ENCODE results near the gene PTOV1.
A peak's percentile ranks its signal among the peaks of the same experiment; 100 is the strongest.

PTOV1 gene

DNA sequence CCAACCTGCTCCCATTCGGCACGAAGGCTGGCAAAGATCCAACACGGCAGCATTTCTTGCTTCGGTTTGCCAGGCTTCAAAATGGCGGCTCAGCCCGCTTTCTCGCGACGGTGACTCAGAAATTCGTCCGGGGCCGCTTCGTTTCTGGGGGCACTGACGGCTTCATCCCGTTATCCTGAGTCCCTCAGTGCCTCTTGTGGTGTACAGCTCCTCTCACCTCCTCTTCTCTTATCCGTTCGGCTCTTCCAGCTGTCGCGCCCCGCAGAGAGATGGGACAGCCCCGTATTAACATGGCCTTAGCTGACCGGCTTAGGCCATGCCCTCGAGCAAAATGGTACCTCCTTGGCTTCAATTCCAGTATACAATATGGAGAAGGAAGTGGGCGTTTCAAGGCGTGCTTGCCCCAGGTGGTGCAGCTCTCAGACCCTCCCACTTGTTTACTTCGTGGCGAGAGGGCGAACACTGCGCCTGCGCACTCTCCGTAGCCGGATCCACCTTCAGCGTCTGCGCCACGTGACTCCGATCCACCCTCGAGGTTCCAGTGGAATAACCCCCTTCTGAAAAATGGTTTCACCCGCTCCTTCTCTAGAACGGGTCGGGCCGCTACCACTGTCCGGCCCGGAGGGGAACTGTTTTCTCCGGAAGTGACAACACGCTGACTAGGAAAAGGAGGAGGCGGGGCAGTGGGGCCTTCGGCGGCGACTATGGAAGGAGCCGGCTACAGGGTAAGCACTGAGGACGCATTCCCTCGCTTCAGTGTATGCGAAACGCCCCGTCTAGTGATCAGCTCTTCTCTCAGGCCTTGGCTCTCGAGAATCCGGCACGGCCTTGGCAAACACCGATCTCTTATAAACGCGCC lies 26.3 kb downstream of the PTOV1 start, which contains the start of the genes AKT1S1 and TBC1D17:
Gene AKT1S1, minus strand, starts transcription at position 336 of the 859 bp plus-strand sequence. CDS start 4,060 bp downstream, outside the sequence.
Gene TBC1D17, plus strand, starts transcription at position 683 of the 859 bp plus-strand sequence. Its CDS starts 22 bp downstream, at position 705.
- Histone ChIP-seq H3K4me1 (ENCODE audit: insufficient read depth, low read length, severe bottlenecking) (peaks cover 30% of the 10 kb centered on the region), H3K4me3 (ENCODE audit: low read depth, low read length, poor library complexity, severe bottlenecking) (peak within 1 kb of the TSS; percentile 93), H3K27ac (ENCODE audit: low read depth, low read length, poor library complexity, severe bottlenecking) (peak within 1 kb of the TSS; percentile 93), H3K4me2 (ENCODE audit: low read length) (peak within 1 kb of the TSS; percentile 96), H3K9ac (ENCODE audit: low read length) (peak within 1 kb of the TSS; percentile 98), H4K20me1 (ENCODE audit: insufficient read depth, low read length) (no peaks in the 10 kb centered on the region), H3K9me2 (ENCODE audit: low read depth, low read length) (no peaks in the 10 kb centered on the region), H3K36me3 (ENCODE audit: insufficient read depth, low read length) (peaks cover 30% of the 10 kb centered on the region), H3F3A (ENCODE audit: insufficient read depth, low read length) (no peaks in the 10 kb centered on the region), H3K79me2 (ENCODE audit: insufficient read depth, low read length) (peaks cover 8% of the 10 kb centered on the region), H3K27me3 (ENCODE audit: insufficient read depth, low read length) (no peaks in the 10 kb centered on the region), H3K9me3 (ENCODE audit: low read length) (no peaks in the 10 kb centered on the region), H2AFZ (ENCODE audit: low read length) (peak within 1 kb of the TSS; percentile 70)
- TF ChIP-seq, protein P1, sequence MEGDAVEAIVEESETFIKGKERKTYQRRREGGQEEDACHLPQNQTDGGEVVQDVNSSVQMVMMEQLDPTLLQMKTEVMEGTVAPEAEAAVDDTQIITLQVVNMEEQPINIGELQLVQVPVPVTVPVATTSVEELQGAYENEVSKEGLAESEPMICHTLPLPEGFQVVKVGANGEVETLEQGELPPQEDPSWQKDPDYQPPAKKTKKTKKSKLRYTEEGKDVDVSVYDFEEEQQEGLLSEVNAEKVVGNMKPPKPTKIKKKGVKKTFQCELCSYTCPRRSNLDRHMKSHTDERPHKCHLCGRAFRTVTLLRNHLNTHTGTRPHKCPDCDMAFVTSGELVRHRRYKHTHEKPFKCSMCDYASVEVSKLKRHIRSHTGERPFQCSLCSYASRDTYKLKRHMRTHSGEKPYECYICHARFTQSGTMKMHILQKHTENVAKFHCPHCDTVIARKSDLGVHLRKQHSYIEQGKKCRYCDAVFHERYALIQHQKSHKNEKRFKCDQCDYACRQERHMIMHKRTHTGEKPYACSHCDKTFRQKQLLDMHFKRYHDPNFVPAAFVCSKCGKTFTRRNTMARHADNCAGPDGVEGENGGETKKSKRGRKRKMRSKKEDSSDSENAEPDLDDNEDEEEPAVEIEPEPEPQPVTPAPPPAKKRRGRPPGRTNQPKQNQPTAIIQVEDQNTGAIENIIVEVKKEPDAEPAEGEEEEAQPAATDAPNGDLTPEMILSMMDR (IDR thresholded peaks at IDR 0.05; ENCODE audit: low read length): no peak
- TF ChIP-seq EZH2 (IDR thresholded peaks at IDR 0.05; ENCODE audit: borderline replicate concordance, low read length): no peak

DNA sequence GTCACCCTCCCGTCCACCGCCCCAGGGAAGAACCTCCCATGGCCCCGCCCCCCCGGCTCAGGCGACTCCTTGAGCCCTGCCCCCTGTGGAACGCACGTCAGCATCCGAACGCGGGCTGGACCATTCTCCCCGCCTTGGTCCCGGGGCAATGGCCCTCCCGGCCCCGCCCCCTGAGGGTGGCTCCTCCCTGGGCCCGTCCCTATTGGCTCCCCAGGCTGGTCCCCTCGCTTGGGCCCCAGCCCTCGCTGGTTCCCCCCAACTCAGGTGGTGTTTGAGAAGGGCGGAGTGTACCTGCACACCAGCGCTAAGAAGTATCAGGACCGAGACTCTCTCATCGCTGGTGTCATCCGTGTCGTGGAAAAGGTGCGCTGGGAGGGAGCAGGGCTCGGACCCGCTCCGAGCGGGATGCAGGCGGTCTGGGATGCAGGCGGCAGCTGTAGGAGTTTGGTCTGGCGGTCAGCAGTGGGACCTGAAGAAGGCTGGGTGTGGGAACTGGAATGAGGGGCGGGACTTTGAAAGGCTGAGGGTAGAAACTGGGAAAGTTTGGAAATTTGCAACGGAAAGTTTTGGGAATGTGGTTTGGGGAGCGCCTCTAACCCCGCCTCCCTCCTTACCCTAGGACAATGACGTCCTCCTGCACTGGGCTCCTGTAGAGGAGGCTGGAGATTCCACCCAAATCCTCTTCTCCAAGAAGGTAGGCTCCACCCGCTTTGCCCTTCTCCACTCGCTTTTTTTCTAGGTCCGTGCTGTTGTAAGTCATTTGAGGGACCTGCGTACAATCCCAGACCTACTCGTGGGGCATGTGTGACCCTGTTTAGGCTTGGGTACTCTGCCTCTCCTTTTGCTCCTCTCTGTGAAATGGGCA lies 27.2 kb downstream of the PTOV1 start:
- Histone ChIP-seq H3K4me2 (ENCODE audit: low read length) (peak overlapping the region; percentile 94), H3K36me3 (ENCODE audit: insufficient read depth, low read length) (peaks cover 38% of the 10 kb centered on the region), H3F3A (ENCODE audit: insufficient read depth, low read length) (no peaks in the 10 kb centered on the region), H3K9me3 (ENCODE audit: low read length) (0 out of 2 replicates have a peak, but pooled peaks cover 2% of the 10 kb centered on the region), H4K20me1 (ENCODE audit: insufficient read depth, low read length) (no peaks in the 10 kb centered on the region), H3K79me2 (ENCODE audit: insufficient read depth, low read length) (peaks cover 8% of the 10 kb centered on the region), H3K9me2 (ENCODE audit: low read depth, low read length) (no peaks in the 10 kb centered on the region), H3K4me3 (ENCODE audit: low read depth, low read length, poor library complexity, severe bottlenecking) (peak overlapping the region; percentile 93), H3K4me1 (ENCODE audit: insufficient read depth, low read length, severe bottlenecking) (peaks cover 30% of the 10 kb centered on the region), H3K9ac (ENCODE audit: low read length) (peak overlapping the region; percentile 98), H3K27me3 (ENCODE audit: insufficient read depth, low read length) (no peaks in the 10 kb centered on the region), H2AFZ (ENCODE audit: low read length) (no peak overlapping the region), H3K27ac (ENCODE audit: low read depth, low read length, poor library complexity, severe bottlenecking) (peak overlapping the region; percentile 93)
- no peak for TF ChIP-seq EZH2 (IDR thresholded peaks at IDR 0.05; ENCODE audit: borderline replicate concordance, low read length)

DNA sequence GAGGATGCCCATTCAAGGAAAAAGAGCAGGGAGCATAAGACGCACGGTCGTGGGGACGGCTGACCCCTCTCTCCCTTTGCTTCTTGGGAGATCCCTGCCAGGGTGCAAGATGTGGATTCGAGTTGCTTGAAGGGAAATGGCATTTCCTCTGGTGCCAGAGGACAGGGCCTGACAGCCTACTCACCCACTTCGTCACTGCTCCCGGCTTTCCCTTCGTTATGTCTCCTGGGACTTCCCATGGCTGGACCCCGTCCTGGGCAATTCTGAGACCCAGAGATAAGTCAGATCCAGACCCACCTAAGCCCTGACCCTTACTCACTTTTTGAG lies 27.7 kb downstream of the PTOV1 start:
- Histone ChIP-seq H3K4me1 (ENCODE audit: insufficient read depth, low read length, severe bottlenecking) (peaks cover 30% of the 10 kb centered on the region), H3K79me2 (ENCODE audit: insufficient read depth, low read length) (peaks cover 8% of the 10 kb centered on the region), H3K36me3 (ENCODE audit: insufficient read depth, low read length) (peaks cover 44% of the 10 kb centered on the region), H3K4me3 (ENCODE audit: low read depth, low read length, poor library complexity, severe bottlenecking) (peak overlapping the region; percentile 93), H3K4me2 (ENCODE audit: low read length) (peak overlapping the region; percentile 94), H3K27me3 (ENCODE audit: insufficient read depth, low read length) (no peaks in the 10 kb centered on the region), H3K9me2 (ENCODE audit: low read depth, low read length) (no peaks in the 10 kb centered on the region), H3K9ac (ENCODE audit: low read length) (peak overlapping the region; percentile 98), H3K27ac (ENCODE audit: low read depth, low read length, poor library complexity, severe bottlenecking) (peak overlapping the region; percentile 61), H2AFZ (ENCODE audit: low read length) (no peak overlapping the region), H4K20me1 (ENCODE audit: insufficient read depth, low read length) (no peaks in the 10 kb centered on the region), H3F3A (ENCODE audit: insufficient read depth, low read length) (no peaks in the 10 kb centered on the region), H3K9me3 (ENCODE audit: low read length) (0 out of 2 replicates have a peak, but pooled peaks cover 3% of the 10 kb centered on the region)
- TF ChIP-seq, protein P1 (IDR thresholded peaks at IDR 0.05; ENCODE audit: low read length): no peak
- no peak for TF ChIP-seq EZH2 (IDR thresholded peaks at IDR 0.05; ENCODE audit: borderline replicate concordance, low read length)

Data from OCI-LY1 (cell line).